Measurements from ENCODE around the gene PTPRT.

PTPRT gene

GRCh38 chr20:43096931-43097260, 92.8 kb downstream of the PTPRT start:
- peaks cover 6% of the 10 kb centered on the region for H3K9me3 Mint-ChIP-seq
- peak overlapping the region; percentile 65 for H3K27ac Mint-ChIP-seq
- no peaks in the 10 kb centered on the region for H3K36me3 Mint-ChIP-seq (ENCODE audit: low read depth)
- no peak for TF ChIP-seq CTCF (IDR thresholded peaks at IDR 0.05)
- no peak for DNase-seq
- peaks cover 12% of the 10 kb centered on the region for H3K4me1 Mint-ChIP-seq
- H3K4me3 Mint-ChIP-seq = no peak overlapping the region
- peaks cover 9% of the 10 kb centered on the region for H3K27me3 Mint-ChIP-seq (ENCODE audit: low read depth, poor library complexity)

- peaks cover 12% of the 10 kb centered on the region for H3K4me1 Mint-ChIP-seq
- no peaks in the 10 kb centered on the region for H3K36me3 Mint-ChIP-seq (ENCODE audit: low read depth)
- DNase-seq = peak; percentile 5
- H3K27ac Mint-ChIP-seq = peak overlapping the region; percentile 65
- TF ChIP-seq CTCF (IDR thresholded peaks at IDR 0.05) = no peak
- no peak overlapping the region for H3K4me3 Mint-ChIP-seq
- H3K9me3 Mint-ChIP-seq = peaks cover 9% of the 10 kb centered on the region
- peaks cover 9% of the 10 kb centered on the region for H3K27me3 Mint-ChIP-seq (ENCODE audit: low read depth, poor library complexity)
Observed at GRCh38 chr20:43096126-43096930, 93.4 kb downstream of the PTPRT start.

- peaks cover 12% of the 10 kb centered on the region for H3K4me1 Mint-ChIP-seq
- H3K4me3 Mint-ChIP-seq = no peak overlapping the region
- H3K9me3 Mint-ChIP-seq = peaks cover 9% of the 10 kb centered on the region
- DNase-seq = no peak
- no peak overlapping the region for H3K27ac Mint-ChIP-seq
- TF ChIP-seq CTCF (IDR thresholded peaks at IDR 0.05) = no peak
- H3K27me3 Mint-ChIP-seq (ENCODE audit: low read depth, poor library complexity) = peaks cover 4% of the 10 kb centered on the region
- no peaks in the 10 kb centered on the region for H3K36me3 Mint-ChIP-seq (ENCODE audit: low read depth)
Observed at GRCh38 chr20:43095034-43095433, 94.7 kb downstream of the PTPRT start.

GRCh38 chr20:43092386-43093088, 97.2 kb downstream of the PTPRT start:
- H3K4me1 Mint-ChIP-seq = peaks cover 12% of the 10 kb centered on the region
- H3K9me3 Mint-ChIP-seq = peaks cover 9% of the 10 kb centered on the region
- no peak for TF ChIP-seq CTCF (IDR thresholded peaks at IDR 0.05)
- no peak overlapping the region for H3K4me3 Mint-ChIP-seq
- no peak overlapping the region for H3K27ac Mint-ChIP-seq
- no peak for DNase-seq
- no peaks in the 10 kb centered on the region for H3K36me3 Mint-ChIP-seq (ENCODE audit: low read depth)
- H3K27me3 Mint-ChIP-seq (ENCODE audit: low read depth, poor library complexity) = peaks cover 9% of the 10 kb centered on the region

- no peak for DNase-seq
- no peak overlapping the region for H3K4me3 Mint-ChIP-seq
- TF ChIP-seq CTCF (IDR thresholded peaks at IDR 0.05) = no peak
- H3K27ac Mint-ChIP-seq = no peak overlapping the region
- H3K4me1 Mint-ChIP-seq = no peaks in the 10 kb centered on the region
- H3K36me3 Mint-ChIP-seq (ENCODE audit: low read depth) = no peaks in the 10 kb centered on the region
- H3K9me3 Mint-ChIP-seq = no peaks in the 10 kb centered on the region
- H3K27me3 Mint-ChIP-seq (ENCODE audit: low read depth, poor library complexity) = peaks cover 19% of the 10 kb centered on the region
Observed at GRCh38 chr20:43068482-43068881, 121.2 kb downstream of the PTPRT start.

All from nephron progenitor cell (in vitro differentiated cells).